Skin epidermis (tissue), 12 donors: ENCODE data around the gene MATK.

ENCODE experiments used
- H3K27ac ChIP-seq, 21 experiments: fragments of 200-600 bp; sonication (generic) in 11 of 21; one replicate each; pipeline ENCODE4 v1.5.0; 2020; ENCODE audit warnings: mild to moderate bottlenecking in 3 of 21, inconsistent platforms in 2 of 21, moderate library complexity in 2 of 21
- H3K4me3 ChIP-seq, 7 experiments: fragments of 200-600 bp; sonication (generic) in 2 of 7; one replicate each; pipeline ENCODE4 v1.5.0; 2020; ENCODE audit warnings: inconsistent platforms in 2 of 7, mild to moderate bottlenecking in 2 of 7, moderate library complexity in 1 of 7

The MATK gene

DNA sequence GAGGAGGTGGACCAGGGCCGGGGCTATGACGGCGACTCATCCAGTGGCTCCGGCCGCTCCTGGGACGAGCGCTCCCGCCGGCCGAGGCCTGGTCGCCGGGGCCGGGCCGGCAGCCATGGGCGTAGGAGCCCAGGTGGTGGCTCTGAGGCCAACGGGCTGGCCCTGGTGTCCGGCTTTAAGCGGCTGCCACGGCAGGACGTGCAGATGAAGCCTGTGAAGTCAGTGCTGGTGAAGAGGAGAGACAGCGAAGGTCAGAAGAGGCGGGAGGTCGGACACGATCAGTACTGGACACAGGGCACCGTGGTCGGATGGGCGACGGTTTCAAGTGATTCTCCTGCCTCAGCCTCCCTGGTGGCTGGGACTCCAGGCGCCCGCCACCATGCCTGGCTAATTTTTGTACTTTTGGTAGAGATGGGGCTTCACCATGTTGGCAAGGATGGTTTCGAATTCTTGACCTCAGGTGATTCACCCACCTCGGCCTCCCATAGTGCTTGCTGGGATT lies 55.7 kb downstream of the MATK start:
- H3K27ac ChIP-seq: no peak overlapping the region

More for the DNA sequence above, 55.7 kb downstream of the MATK start:
- H3K4me3 ChIP-seq: no peak overlapping the region
